DOHH2 (cell line): ENCODE measurements around the gene MED27.

Source experiments
- H3F3A ChIP-seq: fragments of 200-600 bp; sonication (generic), shearing (Covaris generic); 2 replicates; pipeline ENCODE4 v1.6.0; 2016; ENCODE audit warnings: antibody characterized with exemption, mild to moderate bottlenecking; ENCODE audit not compliant: control insufficient read depth, insufficient read depth
- H3K27ac ChIP-seq: fragments of 200-600 bp; sonication (generic); 2 replicates; pipeline ENCODE4 v1.5.1; 2014; ENCODE audit warnings: low read depth, mild to moderate bottlenecking, low read length, moderate library complexity
- H3K27me3 ChIP-seq: fragments of 200-600 bp; sonication (generic); 2 replicates; pipeline ENCODE4 v1.6.1; 2014; ENCODE audit warnings: mild to moderate bottlenecking, low read length, mixed read lengths; ENCODE audit not compliant: control insufficient read depth
- H3K36me3 ChIP-seq: fragments of 200-600 bp; sonication (generic); 2 replicates; pipeline ENCODE4 v1.6.1; 2014; ENCODE audit warnings: mild to moderate bottlenecking, low read length, moderate library complexity, mixed read lengths; ENCODE audit not compliant: control insufficient read depth
- H3K4me1 ChIP-seq: fragments of 200-600 bp; sonication (generic); 2 replicates; pipeline ENCODE4 v1.6.1; 2014; ENCODE audit warnings: mild to moderate bottlenecking, low read length, mixed read lengths; ENCODE audit not compliant: control insufficient read depth
- H3K4me2 ChIP-seq: fragments of 200-600 bp; sonication (generic); 2 replicates; pipeline ENCODE4 v1.6.0; 2014; ENCODE audit warnings: mild to moderate bottlenecking, low read length, moderate library complexity
- H3K4me3 ChIP-seq: fragments of 200-600 bp; sonication (generic); 2 replicates; pipeline ENCODE4 v1.5.1; 2014; ENCODE audit warnings: mild to moderate bottlenecking, low read length, mixed read lengths
- H3K79me2 ChIP-seq: fragments of 200-600 bp; sonication (generic); 2 replicates; pipeline ENCODE4 v1.6.1; 2014; ENCODE audit warnings: mild to moderate bottlenecking, low read length, mixed read lengths; ENCODE audit not compliant: control insufficient read depth
- H3K9me2 ChIP-seq: fragments of 200-600 bp; sonication (generic); replicated peaks from 2 replicates; pipeline ENCODE4 v1.6.1; 2014; ENCODE audit warnings: mild to moderate bottlenecking, low read length, mixed read lengths; ENCODE audit not compliant: control insufficient read depth
- H3K9me3 ChIP-seq: fragments of 200-600 bp; sonication (generic); 2 replicates; pipeline ENCODE4 v1.6.1; 2014; ENCODE audit warnings: antibody characterized with exemption, low read length, mixed read lengths; ENCODE audit not compliant: control insufficient read depth, insufficient read depth
- H4K20me1 ChIP-seq: fragments of 200-600 bp; sonication (generic); 2 replicates; pipeline ENCODE4 v1.6.0; 2014; ENCODE audit warnings: low read depth, mild to moderate bottlenecking, antibody characterized with exemption, low read length, moderate library complexity; ENCODE audit not compliant: control insufficient read depth, insufficient read depth
- CTCF ChIP-seq: fragments of 200-600 bp; sonication (generic); IDR thresholded peaks from one replicate; pipeline ENCODE4 v1.5.1; 2014; ENCODE audit warnings: antibody characterized with exemption, mild to moderate bottlenecking, low read depth, low read length; ENCODE audit not compliant: poor library complexity, severe bottlenecking
- EZH2phosphoT487 ChIP-seq: fragments of 200-600 bp; sonication (generic); IDR thresholded peaks from 2 replicates; pipeline ENCODE4 v1.6.1; 2017; ENCODE audit warnings: borderline replicate concordance, mild to moderate bottlenecking, antibody characterized with exemption, low read length, moderate library complexity, mixed read lengths

The MED27 gene

GRCh38 chr9:132074736-132075135, 4.9 kb downstream of the MED27 start:
- H3F3A ChIP-seq: no peaks in the 10 kb centered on the region
- H3K27me3 ChIP-seq: no peaks in the 10 kb centered on the region
- H3K4me2 ChIP-seq: no peak overlapping the region
- H4K20me1 ChIP-seq: peaks cover 11% of the 10 kb centered on the region
- peaks cover 13% of the 10 kb centered on the region for H3K4me1 ChIP-seq
- TF ChIP-seq EZH2phosphoT487: no peak
- TF ChIP-seq CTCF: no peak
- no peak overlapping the region for H3K4me3 ChIP-seq
- no peaks in the 10 kb centered on the region for H3K9me2 ChIP-seq
- H3K79me2 ChIP-seq: peaks cover 94% of the 10 kb centered on the region
- H3K36me3 ChIP-seq: peaks cover 46% of the 10 kb centered on the region
- no peaks in the 10 kb centered on the region for H3K9me3 ChIP-seq
- no peak overlapping the region for H3K27ac ChIP-seq

- Histone ChIP-seq H3F3A (no peaks in the 10 kb centered on the region), H3K4me3 (no peak overlapping the region), H3K36me3 (peaks cover 50% of the 10 kb centered on the region), H3K9me2 (no peaks in the 10 kb centered on the region), H4K20me1 (peaks cover 11% of the 10 kb centered on the region), H3K27me3 (no peaks in the 10 kb centered on the region), H3K4me1 (no peaks in the 10 kb centered on the region), H3K9me3 (no peaks in the 10 kb centered on the region), H3K4me2 (no peak overlapping the region), H3K27ac (no peak overlapping the region), H3K79me2 (peaks cover 80% of the 10 kb centered on the region)
- TF ChIP-seq EZH2phosphoT487: no peak
- TF ChIP-seq CTCF: no peak
Observed at GRCh38 chr9:132071847-132072507, 7.7 kb downstream of the MED27 start.

- Histone ChIP-seq H3K36me3 (peaks cover 29% of the 10 kb centered on the region), H3F3A (no peaks in the 10 kb centered on the region), H3K9me3 (no peaks in the 10 kb centered on the region), H3K27ac (no peak overlapping the region), H4K20me1 (peaks cover 10% of the 10 kb centered on the region), H3K27me3 (no peaks in the 10 kb centered on the region), H3K9me2 (no peaks in the 10 kb centered on the region), H3K4me2 (no peak overlapping the region), H3K79me2 (peaks cover 76% of the 10 kb centered on the region), H3K4me3 (no peak overlapping the region), H3K4me1 (no peaks in the 10 kb centered on the region)
- no peak for TF ChIP-seq EZH2phosphoT487
- TF ChIP-seq CTCF: no peak
Observed at GRCh38 chr9:132069046-132069898, 10.4 kb downstream of the MED27 start.
